HuH-7.5 (cell line): ENCODE measurements around the gene SLC6A3.

Source experiments
- DNase-seq: peaks from one replicate; pipeline ENCODE4 v3.0.0; 2011; ENCODE audit warnings: low spot score

SLC6A3 gene

GRCh38 chr5:1445313-1445688 lies at the start of gene SLC6A3:
TSS of gene SLC6A3 (minus strand) at chr5:1445440. CDS start at chr5:1443197, 2,243 bp downstream.
- no peak for DNase-seq

- DNase-seq, result no peak
Observed at GRCh38 chr5:1493941-1494340, 48.7 kb upstream of the SLC6A3 start.

- no peak for DNase-seq
Observed at GRCh38 chr5:1493413-1493812, 48.2 kb upstream of the SLC6A3 start.

- DNase-seq, result no peak
Observed at GRCh38 chr5:1492757-1493156, 47.5 kb upstream of the SLC6A3 start.

- no peak for DNase-seq
Observed at GRCh38 chr5:1490376-1490775, 45.1 kb upstream of the SLC6A3 start.

- DNase-seq, result no peak
Observed at GRCh38 chr5:1489754-1490153, 44.5 kb upstream of the SLC6A3 start.

- DNase-seq, result no peak
Observed at GRCh38 chr5:1488882-1489680, 43.8 kb upstream of the SLC6A3 start.

GRCh38 chr5:1487079-1487764 lies 42.0 kb upstream of the SLC6A3 start:
- DNase-seq, result no peak

GRCh38 chr5:1486271-1486670 lies 41.0 kb upstream of the SLC6A3 start:
- no peak for DNase-seq

- no peak for DNase-seq
Observed at GRCh38 chr5:1485579-1486118, 40.4 kb upstream of the SLC6A3 start.

- DNase-seq, result no peak
Observed at GRCh38 chr5:1484730-1485578, 39.7 kb upstream of the SLC6A3 start.

GRCh38 chr5:1483856-1484729 lies 38.9 kb upstream of the SLC6A3 start:
- no peak for DNase-seq

- DNase-seq, result no peak
Observed at GRCh38 chr5:1483064-1483463, 37.8 kb upstream of the SLC6A3 start.

- DNase-seq, result no peak
Observed at GRCh38 chr5:1481959-1482331, 36.7 kb upstream of the SLC6A3 start.

- DNase-seq, result no peak
Observed at GRCh38 chr5:1481266-1481958, 36.2 kb upstream of the SLC6A3 start.

- DNase-seq, result no peak
Observed at GRCh38 chr5:1480806-1481205, 35.6 kb upstream of the SLC6A3 start.

GRCh38 chr5:1480217-1480616 lies 35.0 kb upstream of the SLC6A3 start:
- DNase-seq, result no peak

- peak; percentile 68 for DNase-seq
Observed at GRCh38 chr5:1479581-1480188, 34.4 kb upstream of the SLC6A3 start.

GRCh38 chr5:1479066-1479465 lies 33.8 kb upstream of the SLC6A3 start:
- no peak for DNase-seq

- DNase-seq, result no peak
Observed at GRCh38 chr5:1478271-1479035, 33.2 kb upstream of the SLC6A3 start.
